Panc1 (cell line): Measurements from ENCODE around the gene ESRRA.

Experiments used
- CTCF ChIP-seq: fragments of 450-650 bp; IDR thresholded peaks from 2 replicates; pipeline ENCODE4 v1.5.1; 2017; ENCODE audit warnings: mild to moderate bottlenecking
- POLR2AphosphoS5 ChIP-seq: IDR thresholded peaks from 2 replicates; pipeline ENCODE4 v1.6.1; 2012; ENCODE audit warnings: mild to moderate bottlenecking, low read depth, low read length, moderate library complexity
- REST ChIP-seq, 2 experiments: IDR thresholded peaks; 2 replicates each; pipeline ENCODE4 v1.6.1; 2011 to 2012; ENCODE audit warnings: low read depth in 2 of 2, control low read depth in 1 of 2, low read length in 1 of 2, mild to moderate bottlenecking in 1 of 2, moderate library complexity in 1 of 2; ENCODE audit not compliant: insufficient read depth in 1 of 2
- SIN3A ChIP-seq: IDR thresholded peaks from 2 replicates; pipeline ENCODE4 v1.6.1; 2012; ENCODE audit warnings: low read depth, mild to moderate bottlenecking, low read length, moderate library complexity, borderline replicate concordance; ENCODE audit not compliant: insufficient read depth
- TCF7L2 ChIP-seq: IDR thresholded peaks from 2 replicates; pipeline ENCODE4 v1.6.1; 2011; ENCODE audit warnings: mild to moderate bottlenecking, low read depth, low read length, inconsistent platforms

GRCh38 chr11:64357446-64357845 lies 52.1 kb downstream of the ESRRA start:
- TF ChIP-seq CTCF: no peak
- no peak for TF ChIP-seq TCF7L2
- no peak for TF ChIP-seq POLR2AphosphoS5
- no peak for TF ChIP-seq REST (IDR thresholded peaks at IDR 0.05; ENCODE audit: insufficient read depth in 1 of 2, low read depth in 2 of 2, low read length in 1 of 2)
- no peak for TF ChIP-seq SIN3A
